ENCODE results near the gene MXD3. TPM values are rescaled to one million over a fixed set of nuclear protein-coding genes. Genes with fewer than 3 reads are reported as not detected.
"Not testable (repeated sequence)": the region's sequence is repeated elsewhere in the genome, so short reads cannot be mapped to it uniquely, and the experiment has no call there.

Gene MXD3
- total RNA-seq, 1 donor from 2014 or later: 49.7 TPM

- intact Hi-C loops (cut with micrococcal nuclease): no loop called here
Observed at GRCh38 chr5:177325868-177326381, 14.2 kb upstream of the MXD3 start.

GRCh38 chr5:177320879-177321278, 9.2 kb upstream of the MXD3 start:
- intact Hi-C loops (cut with micrococcal nuclease): no loop called here

- intact Hi-C loops (cut with micrococcal nuclease): loop anchor here (2.0 kb wide), 1 partner anchor 83 kb away; no protein-coding TSS in a partner anchor
Observed at GRCh38 chr5:177319913-177320588, 8.4 kb upstream of the MXD3 start.

GRCh38 chr5:177317959-177318377, 6.3 kb upstream of the MXD3 start:
- intact Hi-C loops (cut with micrococcal nuclease): loop anchor here (1.0 to 2.0 kb wide), 2 partner anchors 64 to 85 kb away; no protein-coding TSS in a partner anchor

DNA sequence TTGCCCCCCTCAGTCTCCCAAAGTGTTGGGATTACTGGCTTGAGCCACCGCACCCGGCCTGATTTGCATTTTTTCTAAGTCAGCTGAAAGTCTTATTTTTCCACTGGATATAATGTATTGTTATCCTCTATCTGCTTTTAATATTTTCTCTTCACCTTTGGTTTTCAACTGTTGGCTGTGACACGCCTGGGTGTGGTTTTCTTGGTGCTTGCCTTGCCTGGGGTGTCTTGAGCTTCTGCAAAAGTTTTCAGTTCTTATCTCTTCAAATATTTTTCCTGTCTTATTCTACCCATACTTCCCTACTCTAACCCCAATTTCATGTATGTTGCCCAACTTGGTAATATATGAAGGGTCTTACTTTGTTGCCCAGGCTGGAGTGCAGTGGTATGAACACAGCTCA, 4.3 kb upstream of the MXD3 start:
- intact Hi-C loops (cut with micrococcal nuclease): no loop called here

GRCh38 chr5:177315411-177315810, 3.7 kb upstream of the MXD3 start:
- intact Hi-C loops (cut with micrococcal nuclease): no loop called here

DNA sequence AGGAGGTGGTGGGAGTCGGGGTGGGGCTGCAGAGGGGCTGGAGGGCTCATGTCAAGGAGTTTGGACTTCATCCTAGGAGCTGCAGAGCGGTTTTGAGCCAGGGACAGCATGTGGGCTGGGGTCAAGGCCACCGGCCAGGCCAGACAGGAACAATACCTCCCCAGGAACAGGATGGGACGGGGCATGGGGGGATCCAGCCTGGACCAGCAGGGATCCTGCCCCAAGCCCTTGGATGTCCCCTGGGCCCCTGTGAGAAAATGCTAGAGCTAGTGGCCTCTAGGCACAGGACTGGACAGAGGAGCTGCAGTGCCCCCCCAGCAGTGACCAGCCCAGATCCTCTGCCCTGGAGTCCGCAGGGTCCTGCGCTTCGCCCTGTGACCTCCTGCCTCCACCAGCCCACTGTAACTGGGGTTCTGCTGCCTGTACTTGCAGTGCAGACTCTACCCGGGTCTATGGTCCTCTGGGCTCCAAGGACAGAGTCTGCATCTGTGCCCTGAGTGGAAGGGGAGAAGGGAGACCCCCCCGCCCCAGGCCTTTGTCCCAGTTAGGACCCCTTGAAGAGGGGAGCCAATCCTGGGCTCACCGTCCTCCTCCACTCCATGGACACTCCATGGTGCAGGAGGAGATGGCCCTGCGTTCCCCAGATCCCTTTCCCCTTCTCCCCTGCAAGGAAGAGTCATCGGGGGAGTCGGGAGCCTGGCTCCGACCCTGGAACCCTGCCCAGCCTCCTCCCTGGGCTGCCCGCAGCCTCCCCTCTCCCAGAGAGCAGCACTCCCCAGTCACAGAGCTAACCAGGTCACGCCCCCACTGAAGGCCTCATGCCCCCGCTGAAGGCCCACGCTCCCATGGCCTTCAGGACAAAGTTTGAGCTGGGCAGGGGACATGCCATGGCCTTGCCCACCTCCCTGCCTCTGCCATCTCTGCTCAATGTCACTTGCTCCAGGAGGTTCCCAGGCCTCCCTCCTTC, 3.0 kb upstream of the MXD3 start:
- intact Hi-C loops (cut with micrococcal nuclease): no loop called here

- intact Hi-C loops (cut with micrococcal nuclease): loop anchor here (2.0 kb wide), 2 partner anchors 141 to 667 kb away; partner anchors contain the start of gene TSPAN17
Observed at GRCh38 chr5:177313561-177314259, 2.0 kb upstream of the MXD3 start.

DNA sequence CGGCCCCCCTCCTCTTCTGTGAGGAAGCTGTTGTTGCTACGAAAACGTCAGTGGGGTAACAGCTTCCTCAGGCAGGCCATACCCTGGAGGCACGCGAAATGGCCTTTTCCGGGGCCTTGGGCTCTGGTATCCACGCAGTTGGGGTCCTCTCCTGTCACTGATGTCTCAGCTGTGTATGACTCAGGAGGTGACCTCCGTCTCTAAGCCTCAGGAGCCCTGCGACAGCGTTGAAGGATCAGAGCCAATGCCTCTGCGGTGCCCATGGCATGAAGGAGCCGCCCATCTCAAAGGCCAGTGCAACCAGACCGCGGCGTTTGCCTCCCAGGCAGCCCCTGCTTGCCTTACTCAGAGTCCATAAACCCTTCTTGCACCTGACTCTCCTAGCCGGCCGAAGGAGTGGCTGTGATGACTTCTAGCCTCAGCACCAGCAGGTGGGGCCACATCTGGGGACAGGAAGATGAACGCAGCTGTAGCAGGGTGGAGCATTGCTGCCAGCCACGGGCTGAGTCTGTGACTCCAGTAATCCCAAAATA, 1.0 kb upstream of the MXD3 start:
- intact Hi-C loops (cut with micrococcal nuclease): loop anchor here (1.0 to 2.0 kb wide), 5 partner anchors 9 to 666 kb away; partner anchors contain the start of genes LMAN2, PDLIM7, PRELID1 and RAB24

DNA sequence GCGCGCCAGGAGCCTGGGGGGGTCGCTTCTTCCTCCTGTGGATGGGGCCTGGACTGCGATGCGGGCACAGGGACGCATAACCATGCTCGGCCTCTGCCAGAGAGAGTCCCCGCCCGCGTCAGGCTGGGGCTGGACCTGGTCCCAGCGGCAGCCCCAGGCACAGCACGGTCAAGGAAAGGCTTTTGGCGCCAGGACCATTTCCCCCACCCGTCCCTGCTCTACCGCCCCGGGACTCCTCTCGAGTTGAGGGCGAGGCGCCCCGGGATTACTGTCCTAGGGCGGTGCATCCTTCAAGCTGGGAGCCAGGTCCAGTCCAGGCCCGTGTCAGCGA, 341 bp downstream of the MXD3 start:
- intact Hi-C loops (cut with micrococcal nuclease): loop anchor here (1.0 kb wide), 1 partner anchor 115 kb away; the partner anchor contains the start of gene GRK6

- intact Hi-C loops (cut with micrococcal nuclease): loop anchor here (1.0 kb wide), 1 partner anchor 115 kb away; the partner anchor contains the start of gene GRK6
Observed at GRCh38 chr5:177310757-177311391, 824 bp downstream of the MXD3 start.

- intact Hi-C loops (cut with micrococcal nuclease): no loop called here
Observed at GRCh38 chr5:177310332-177310731, 1.4 kb downstream of the MXD3 start.

GRCh38 chr5:177309351-177310191, 2.1 kb downstream of the MXD3 start:
- intact Hi-C loops (cut with micrococcal nuclease): no loop called here

GRCh38 chr5:177308740-177309139, 3.0 kb downstream of the MXD3 start:
- intact Hi-C loops (cut with micrococcal nuclease): no loop called here

DNA sequence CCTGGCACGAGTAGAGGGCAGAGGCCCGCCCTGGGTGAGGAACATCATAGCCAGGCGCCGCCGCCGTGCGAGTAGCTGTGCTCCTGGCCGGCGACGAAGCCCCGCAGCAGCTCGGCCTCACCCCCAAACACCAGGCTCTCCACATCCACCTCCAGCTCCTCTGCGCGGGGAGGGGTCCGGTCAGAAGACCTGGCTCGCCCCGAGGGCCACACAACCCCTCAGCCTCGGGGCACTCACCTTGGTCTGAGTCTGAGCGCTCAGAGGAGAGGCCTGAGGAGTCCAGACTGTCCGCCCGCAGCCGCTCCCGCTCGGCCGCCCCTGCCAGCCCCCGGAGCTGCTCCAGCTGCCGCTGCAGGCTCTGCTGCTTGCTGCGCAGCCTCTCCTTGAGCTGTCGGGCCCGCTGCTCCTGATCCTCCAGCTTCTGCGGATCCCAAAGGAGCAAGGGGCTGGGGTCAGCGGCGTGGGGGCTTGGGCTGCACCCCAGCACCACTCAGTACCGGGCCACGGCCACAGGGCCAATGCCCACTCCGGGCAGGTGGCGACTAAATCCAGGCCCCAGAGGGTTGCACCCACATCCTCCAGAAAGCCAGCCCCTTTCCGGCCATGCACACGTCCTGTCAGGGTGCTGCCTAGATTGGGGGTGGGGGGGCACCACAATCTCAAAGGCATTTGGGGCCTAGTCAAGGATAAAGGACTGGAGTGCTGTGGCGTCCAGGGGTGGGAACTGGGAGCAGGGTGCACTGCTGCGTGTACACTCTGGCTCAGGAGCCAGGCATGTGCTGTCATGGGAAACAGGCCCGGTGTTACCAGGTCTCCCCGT, 3.9 kb downstream of the MXD3 start:
- intact Hi-C loops (cut with micrococcal nuclease): no loop called here

DNA sequence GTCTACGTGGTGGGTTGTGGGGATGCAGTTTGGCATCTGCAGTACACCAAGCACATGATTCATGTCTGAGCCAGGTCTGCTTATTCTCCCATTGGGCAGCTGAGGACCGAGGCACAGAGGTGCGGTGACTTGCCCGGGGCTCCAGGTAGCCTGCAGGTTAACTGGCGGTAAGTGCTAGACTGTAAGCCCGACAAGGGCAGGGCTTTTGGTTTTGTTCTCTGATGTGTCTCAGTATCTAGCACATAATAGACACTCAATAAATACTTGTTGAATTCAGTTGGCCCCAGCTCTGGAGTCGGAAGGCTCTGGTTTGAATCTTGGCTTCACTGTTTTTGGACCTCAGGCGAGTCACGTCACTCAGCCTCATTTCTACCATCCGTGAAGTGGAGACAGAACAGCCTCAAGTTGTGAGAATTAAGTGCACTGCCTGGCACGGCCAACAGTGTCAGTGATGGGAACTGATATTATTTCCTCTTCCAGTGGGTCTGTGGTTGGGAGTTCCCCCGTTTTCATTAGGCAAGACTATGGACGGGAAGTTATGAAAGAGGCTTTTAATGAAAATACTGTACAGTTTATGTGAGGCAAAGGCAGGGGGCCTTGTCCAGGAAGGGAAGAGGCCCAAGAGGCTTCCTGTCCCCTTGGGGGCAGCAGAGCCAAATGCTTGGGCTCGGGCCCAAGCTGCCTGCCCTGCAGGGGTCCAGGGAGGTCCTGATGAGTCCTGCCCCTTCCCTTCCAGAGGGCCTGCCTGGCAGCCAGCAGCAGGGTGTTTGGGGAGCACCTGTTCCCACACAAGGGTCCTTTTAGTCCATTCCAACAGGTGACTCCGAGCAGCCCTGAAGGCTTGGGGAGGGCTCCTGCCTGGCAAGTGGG, 4.8 kb downstream of the MXD3 start:
- intact Hi-C loops (cut with micrococcal nuclease): no loop called here

DNA sequence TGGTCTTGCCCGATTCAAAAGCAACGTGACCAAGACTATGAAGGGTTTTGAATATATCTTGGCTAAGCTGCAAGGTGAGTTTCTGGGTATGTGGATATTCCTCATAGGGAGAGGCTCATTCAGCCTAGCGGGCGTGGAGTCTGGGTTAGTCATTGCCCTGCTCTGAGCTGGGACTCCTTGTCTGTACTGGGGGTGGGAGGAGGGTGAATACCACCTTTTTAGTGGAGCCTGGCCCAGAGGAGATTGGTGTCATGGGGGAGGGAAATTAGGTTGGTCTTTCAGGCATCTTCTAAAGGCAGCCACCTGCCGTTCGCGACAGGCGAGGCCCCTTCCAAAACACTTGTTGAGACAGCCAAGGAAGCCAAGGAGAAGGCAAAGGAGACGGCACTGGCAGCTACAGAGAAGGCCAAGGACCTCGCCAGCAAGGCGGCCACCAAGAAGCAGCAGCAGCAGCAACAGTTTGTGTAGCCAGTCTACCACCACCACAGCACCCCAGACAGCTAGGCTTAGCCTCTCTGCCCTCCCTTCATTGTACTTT, 5.5 kb downstream of the MXD3 start:
- intact Hi-C loops (cut with micrococcal nuclease): not testable (repeated sequence)
